Stomach (tissue), 4 donors: ENCODE measurements around the gene WAS.

ENCODE experiments used
- EP300 ChIP-seq: sonication (generic); formaldehyde crosslinking; IDR thresholded peaks from one replicate; pipeline ENCODE4 v1.6.1; 2017; ENCODE audit warnings: antibody characterized with exemption
- POLR2A ChIP-seq, 4 donors: fragments of 450-650 bp; IDR thresholded peaks; one replicate each; pipeline ENCODE4 v1.6.1; 2016; ENCODE audit warnings: antibody characterized with exemption in 4 of 4, control low read depth in 2 of 4, mild to moderate bottlenecking in 1 of 4, moderate library complexity in 1 of 4
- POLR2AphosphoS5 ChIP-seq, 3 donors: sonication (generic); formaldehyde crosslinking; IDR thresholded peaks; one replicate each; pipeline ENCODE4 v1.6.1; 2016; ENCODE audit warnings: antibody characterized with exemption in 3 of 3
- TF ChIP-seq, protein P1 (sequence below), 7 experiments: fragments of 450-650 bp in 4 of 7; fragments of 200-600 bp in 3 of 7; sonication (generic) in 3 of 7; IDR thresholded peaks; one replicate each; pipeline ENCODE4 v1.5.1; 2016 to 2019; ENCODE audit warnings: antibody characterized with exemption in 7 of 7, control low read depth in 2 of 7, mild to moderate bottlenecking in 1 of 7

DNA sequence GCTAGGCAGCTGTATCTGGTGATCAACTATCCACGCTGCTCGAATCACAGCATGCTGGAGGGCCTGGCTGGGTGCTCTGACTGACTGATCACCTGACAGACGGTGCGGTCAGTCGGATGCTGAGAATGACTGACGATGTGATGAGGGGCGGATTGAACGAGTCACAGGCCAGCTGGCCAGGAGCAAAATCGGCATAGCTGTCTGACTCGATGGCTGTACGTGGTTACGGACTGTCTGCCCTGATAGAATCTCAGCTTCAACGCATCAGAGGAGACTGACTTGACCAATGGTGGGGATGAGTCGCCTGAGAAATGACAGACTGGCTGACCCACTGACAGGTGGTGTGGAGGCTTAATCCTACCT, 11.9 kb downstream of the WAS start:
- TF ChIP-seq, protein P1, sequence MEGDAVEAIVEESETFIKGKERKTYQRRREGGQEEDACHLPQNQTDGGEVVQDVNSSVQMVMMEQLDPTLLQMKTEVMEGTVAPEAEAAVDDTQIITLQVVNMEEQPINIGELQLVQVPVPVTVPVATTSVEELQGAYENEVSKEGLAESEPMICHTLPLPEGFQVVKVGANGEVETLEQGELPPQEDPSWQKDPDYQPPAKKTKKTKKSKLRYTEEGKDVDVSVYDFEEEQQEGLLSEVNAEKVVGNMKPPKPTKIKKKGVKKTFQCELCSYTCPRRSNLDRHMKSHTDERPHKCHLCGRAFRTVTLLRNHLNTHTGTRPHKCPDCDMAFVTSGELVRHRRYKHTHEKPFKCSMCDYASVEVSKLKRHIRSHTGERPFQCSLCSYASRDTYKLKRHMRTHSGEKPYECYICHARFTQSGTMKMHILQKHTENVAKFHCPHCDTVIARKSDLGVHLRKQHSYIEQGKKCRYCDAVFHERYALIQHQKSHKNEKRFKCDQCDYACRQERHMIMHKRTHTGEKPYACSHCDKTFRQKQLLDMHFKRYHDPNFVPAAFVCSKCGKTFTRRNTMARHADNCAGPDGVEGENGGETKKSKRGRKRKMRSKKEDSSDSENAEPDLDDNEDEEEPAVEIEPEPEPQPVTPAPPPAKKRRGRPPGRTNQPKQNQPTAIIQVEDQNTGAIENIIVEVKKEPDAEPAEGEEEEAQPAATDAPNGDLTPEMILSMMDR (IDR thresholded peaks at IDR 0.05), result no peak
- TF ChIP-seq EP300 (no peak), POLR2A (IDR thresholded peaks at IDR 0.05) (no peak), POLR2AphosphoS5 (IDR thresholded peaks at IDR 0.05) (no peak)
